ENCODE measurements around the gene SELENOI.
"Not testable (repeated sequence)": the region's sequence is repeated elsewhere in the genome, so short reads cannot be mapped to it uniquely, and the experiment has no call there.

SELENOI gene

DNA sequence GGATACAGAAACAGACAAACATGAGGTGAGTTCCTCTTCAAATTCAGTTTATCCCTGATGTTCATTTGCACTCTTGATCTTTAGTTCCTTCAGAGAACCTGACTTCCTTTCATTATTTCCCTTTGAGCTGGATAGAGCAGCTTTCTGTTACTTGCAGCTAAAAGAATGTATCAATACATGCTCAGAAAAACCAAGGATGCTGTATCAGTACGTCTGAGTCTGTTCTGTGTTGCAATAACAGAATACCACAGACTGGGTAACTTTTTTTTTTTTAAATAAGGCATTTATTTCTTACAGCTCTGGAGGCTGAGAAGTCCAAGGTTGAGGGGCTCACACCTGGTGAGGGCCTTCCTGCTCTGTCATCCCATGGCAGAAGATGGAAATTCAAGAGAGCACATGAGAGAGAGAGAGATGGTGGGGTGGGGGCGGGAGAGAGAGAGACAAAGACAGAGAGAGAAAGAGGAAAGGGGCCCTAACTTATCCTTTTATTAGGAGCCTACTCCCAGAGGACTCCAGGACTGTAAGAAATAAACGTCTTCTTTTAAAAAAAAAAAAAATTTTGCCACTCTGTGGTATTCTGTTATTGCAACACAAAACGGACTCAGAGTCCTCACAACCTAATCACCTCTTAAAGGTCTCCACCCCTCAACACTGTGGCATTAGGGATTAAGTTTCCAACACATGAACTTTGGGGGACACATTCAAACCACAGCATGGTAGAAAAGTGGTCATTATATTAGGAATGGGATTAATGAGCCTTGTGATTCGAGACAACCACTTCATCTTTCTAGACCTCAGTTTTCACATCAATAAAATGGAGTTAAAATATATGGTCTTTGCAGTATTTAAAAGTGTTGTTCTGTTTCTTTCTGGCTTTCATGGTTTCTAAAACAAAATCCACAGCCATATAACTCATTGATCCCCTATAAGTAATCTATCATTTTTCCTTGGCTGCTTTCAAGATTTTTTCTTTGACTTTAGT lies 18.4 kb upstream of the SELENOI start:
- DNase-seq: no peak

DNA sequence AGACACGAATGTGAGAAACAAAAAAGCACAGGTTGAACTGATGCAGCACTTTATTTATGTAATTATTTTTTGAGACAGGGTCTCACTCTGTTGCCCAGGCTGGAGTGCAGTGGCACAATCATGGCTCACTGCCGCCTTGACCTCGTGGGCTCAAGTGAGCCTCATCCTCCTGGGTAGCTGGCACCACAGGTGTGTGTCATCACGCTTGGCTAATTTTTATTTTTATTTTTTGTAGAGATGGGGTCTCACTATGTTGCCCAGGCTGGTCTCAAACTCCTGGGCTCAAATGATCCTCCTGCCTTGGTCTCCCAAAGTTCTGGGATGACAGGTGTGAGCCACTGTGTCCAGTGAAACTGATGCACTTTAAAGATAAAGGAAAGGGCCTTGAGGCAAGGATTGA lies 16.9 kb upstream of the SELENOI start:
- DNase-seq: not testable (repeated sequence)

DNA sequence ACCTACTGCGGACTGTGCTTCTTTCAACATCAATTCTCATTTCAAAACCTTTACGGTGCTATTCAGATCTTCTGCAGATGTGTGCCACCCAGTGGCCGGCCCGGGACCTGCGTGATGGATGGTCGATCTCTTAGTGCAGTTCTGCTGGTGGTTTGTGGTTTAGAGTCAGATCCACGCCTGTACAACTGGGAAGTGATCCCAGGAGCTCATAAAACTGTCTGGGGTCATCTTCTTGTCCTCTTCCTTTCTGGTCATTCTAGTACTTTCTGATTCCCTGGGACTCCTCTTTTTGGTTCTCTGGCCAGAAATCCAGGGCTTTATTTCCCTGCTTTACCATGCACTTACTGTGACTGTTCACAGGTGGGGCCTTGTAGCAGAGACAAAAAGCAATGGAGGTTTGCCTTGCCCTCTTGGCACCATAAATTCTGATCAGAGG lies 15.8 kb upstream of the SELENOI start:
- peak; percentile 91 for DNase-seq

DNA sequence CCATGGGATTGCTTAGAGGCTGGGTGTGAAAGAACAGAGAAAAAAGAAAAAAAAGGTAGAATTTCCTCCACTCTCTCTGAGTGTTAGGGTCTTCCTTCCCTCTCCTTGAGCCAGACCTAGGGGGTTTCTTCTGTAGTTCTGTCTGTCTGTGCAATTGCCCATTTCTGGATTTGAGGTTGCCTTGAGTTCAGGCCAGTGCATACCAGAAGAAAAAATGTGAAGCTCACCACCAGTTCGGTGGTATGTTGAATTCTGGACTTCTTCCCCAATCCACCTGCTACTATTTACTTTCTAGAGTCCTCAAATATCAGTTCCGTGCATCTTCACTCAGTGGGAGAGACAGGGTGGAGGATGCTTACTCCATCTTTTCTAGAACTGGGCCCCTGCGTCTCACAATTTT lies 15.3 kb upstream of the SELENOI start:
- no peak for DNase-seq

DNA sequence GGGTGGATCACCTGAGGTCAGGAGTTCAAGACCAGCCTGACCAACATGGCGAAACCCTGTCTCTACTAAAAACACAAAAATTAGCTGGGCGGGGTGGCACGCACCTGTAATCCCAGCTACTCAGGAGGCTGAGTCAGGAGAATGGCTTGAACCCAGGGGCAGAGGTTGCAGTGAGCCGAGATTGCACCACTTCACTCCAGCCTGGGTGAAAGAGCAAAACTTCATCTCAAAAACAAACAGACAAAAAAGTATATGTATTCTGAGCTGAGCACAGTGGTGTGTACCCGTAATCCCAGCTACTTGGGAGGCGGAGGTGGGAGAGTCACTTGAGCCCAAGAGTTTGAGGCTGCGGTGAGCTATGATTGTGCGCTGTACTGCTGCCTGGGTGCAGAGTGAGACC lies 14.6 kb upstream of the SELENOI start:
- not testable (repeated sequence) for DNase-seq

DNA sequence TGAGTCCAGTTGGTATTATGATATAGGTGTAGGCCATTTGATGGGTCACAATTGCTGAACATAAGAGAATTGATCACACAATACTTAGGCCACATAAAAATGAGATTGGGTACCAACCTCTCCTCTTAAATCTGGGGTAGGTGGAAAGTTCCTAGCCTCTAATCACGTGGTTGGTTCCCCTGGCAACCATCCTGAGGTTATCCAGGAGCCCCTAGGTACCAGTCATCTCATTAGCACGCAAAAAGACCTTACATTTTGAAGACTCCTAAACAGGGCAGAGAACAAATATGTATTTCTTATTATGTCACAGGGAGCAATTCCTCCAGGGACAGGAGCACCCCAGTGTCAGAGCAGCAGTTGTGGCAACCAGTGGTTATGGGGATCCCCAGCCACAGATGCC lies 12.7 kb upstream of the SELENOI start:
- DNase-seq: no peak

DNA sequence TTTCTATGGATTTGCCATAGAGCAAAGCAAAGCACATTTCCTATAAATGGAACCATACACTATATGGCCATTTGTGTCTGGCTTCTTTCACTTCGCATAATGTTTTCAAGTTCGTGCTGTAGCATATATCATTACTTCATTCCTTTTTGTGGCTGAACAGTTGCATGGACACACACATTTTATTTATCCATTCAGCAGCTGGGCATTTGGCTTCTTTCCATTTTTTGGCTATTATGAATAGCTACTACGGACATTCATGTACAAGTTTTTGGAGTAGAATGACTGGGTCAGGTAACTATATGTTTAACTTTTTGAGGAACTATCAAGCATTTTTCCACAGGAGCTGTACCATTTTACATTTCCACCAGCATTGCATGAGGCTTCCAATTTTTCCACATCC lies 10.7 kb upstream of the SELENOI start:
- no peak for DNase-seq

DNA sequence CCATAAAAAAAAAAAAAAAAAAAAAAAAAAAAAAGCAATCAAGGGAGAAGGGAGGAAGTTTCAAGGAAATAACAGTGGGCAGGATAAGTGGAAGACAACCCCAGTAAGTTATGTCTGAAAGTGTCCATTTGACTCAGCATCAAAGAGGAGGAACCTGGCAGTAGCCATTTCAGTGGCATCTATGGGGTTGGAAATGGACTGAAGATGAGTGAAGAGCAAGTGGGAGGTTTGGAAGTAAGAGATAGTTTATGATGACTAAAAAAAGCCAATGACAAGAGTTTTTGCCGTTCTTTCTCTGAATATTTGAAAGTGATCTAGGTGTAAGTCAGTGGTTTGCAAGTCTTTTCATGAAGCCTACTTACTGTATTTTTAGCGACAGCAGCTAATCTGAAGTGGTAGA lies 9.2 kb upstream of the SELENOI start:
- no peak for DNase-seq

DNA sequence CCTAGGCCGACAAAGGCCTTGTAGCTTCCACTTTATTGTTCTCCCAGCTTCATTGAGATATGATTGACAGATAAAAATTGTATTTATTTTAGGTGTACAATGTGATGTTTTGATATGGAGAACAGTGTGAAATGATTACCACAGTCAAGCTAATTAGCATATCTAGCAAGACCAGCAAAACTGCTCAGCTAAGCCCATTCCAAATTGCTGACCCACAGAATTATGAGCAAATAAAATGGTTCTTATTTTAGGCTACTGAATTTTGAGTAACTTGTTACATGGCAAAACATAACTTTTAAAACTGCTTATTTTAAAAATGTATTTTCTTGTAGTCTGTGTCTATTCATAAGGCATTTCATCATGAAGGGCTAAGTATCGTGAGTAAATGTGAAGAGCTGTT lies 8.6 kb upstream of the SELENOI start:
- no peak for DNase-seq

DNA sequence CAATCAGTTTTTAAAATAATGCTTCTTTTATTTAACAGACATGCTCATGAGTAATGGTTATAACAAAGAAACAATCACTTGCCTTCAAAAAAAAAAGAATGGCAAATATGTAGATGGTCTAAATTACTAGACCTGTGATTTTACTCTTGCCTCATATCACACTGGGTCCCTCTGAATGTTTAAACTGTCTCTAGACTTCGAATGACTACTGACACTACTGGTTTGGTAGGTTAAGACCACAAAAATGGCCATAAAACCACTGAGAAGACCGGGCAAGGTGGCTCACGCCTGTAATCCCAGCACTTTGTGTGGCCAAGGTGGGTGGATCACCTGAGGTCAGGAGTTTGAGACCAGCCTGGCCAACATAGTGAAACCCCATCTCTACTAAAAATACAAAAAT lies 5.1 kb upstream of the SELENOI start:
- DNase-seq: no peak

DNA sequence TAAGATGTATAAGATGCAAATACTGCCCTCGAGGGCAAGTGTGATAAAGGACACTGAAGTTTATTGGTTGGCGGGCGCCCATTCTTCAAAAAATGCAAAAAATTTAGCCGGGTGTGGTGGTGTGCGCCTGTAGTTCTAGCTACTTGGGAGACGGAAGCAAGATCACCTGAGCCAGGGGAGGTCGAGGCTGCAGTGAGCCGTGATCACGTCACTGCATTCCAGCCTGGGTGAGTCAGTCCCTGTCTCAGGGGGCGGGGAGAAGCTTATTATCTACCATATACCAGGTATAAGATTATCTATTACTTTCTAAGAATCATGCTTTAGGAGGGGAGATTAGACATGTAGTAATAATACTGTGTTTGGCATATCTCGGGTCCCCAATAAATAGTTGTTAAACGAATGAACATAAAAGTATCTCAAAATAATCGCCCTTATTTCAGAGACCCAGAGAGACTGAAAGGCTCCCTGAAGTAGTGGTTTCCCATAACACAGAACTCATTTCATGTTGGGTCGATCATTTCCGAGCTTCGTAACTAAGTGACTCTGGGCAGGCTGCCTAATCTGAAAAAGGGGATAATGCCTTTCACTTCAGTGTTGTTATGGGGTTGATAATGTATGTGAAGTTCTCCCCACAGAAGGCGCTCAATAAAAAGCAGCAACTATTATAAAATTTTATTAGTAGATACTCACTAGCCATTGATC lies 1.2 kb upstream of the SELENOI start:
- DNase-seq: peak; percentile 53

DNA sequence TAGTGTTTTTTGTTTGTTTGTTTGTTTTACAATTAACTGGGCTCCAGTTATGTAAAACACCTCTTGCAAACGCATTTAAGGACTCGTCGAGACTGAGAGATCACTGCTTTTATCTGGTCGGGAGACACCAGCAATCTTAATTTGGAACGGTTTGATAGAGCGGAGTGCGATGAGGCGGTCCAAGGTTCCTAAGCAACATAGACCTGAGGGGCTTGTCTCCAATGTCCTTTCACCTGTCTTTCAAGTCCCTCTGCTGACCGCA lies 729 bp upstream of the SELENOI start:
- DNase-seq: no peak

DNA sequence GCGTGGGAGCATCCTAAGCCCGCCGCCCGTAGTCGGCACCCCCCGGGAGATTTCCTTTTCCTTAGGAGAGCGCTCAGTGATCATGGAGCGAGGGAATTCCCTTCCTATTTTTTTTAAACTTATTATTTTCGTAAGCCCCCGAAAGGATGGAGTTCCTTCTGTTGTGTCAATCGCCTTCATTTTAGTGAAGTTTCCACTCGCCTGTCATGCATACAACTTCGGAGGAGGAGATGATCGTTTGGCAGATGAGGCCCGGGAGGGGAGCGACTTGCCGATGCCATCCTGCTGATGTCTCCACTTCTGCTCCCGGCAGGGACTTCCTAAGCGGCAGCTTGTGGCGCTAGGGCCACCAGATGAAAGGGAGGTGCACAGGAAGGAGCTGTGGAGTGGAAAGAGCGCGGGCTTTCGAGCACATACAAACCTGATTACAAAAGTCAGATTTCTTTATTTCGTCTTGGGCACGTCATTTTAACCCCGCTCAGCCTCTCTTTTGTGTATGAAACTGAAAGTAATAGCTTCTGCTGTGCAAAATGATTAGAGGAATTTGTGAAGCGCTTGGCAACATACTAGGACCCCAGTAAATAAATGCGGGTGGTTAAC lies 611 bp downstream of the SELENOI start, which contains the start of gene ADGRF3:
TSS of gene ADGRF3 (minus strand) at position 336 of the 600 bp plus-strand sequence. CDS start 555 bp downstream, outside the sequence.
- peak; percentile 77 for DNase-seq

DNA sequence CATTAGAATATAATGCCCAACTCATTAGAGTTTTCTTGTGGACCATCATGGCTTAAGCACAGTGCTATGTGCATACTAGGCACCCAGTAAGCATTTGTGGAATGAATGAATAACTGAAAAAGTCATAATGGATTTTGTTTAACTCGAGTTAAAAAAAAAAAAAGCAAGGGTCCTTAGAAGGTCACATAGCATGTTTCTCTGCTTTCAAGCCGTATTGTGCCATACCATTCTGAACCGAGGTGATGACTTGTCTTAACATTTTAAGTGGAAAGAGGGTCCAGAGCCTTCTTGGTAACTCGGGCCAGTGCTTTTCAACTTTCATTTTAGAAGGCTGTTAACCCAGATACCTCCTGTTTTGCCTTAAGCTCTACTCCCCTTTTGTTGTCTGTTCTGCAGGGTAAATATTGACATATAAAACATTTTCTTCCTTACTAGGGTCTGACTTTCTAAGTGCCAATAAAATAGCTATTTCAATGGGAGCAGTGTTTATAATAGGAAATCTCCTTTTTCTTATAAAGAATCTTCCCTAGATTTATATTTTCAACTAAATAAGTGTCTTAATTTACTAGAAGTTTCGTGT lies 1.4 kb downstream of the SELENOI start:
- DNase-seq: no peak

DNA sequence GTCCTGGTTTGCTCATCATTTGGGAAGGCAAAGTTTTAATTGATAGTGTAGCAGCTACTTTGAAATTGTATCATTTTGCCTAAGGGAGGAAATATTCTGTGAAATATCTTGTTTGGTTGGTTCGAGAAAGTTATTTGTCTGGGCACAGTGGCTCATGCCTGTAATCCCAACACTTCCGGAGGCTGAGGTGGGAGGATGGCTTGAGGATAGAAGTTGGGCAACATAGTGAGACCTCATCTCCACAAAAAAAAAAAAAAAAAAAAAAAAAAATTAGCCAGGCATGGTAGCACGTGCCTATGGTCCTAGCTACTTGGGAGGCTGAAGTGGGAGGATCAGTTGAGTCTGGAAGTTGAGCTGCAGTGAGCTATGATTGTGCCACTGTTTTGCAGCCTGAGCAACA lies 3.7 kb downstream of the SELENOI start:
- no peak for DNase-seq

DNA sequence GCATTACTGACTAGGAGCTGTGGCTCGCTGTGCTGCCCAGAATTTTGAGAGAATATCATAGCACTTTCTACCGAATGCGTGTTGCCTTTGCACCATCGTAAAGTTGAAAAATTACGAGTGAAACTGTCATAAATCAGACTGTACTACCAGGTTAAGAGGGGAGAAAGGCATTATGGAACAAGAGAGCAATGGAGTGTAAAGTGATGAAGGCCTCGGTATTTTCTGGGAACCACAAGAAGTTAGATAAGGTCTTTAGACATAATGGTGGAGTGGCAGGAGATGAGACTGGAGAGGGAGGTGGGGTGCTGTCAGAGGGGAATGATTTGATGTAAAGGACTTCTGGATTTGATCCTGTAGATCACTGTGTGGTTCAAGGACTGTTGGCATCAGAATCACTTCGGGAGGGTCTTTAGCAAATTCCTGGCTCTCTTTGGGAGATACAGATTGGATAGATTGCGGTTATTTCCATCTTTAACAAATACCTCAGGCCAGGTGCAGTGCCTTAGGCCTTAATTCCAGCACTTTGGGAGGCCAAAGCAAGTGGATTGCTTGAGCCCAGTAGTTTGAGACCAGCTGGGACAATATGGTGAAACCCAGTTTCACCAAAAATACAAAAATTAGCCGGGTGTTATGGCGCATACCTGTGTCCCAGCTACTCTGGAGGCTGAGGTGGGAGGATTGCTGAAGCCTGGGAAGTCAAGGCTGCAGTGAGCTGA lies 5.6 kb downstream of the SELENOI start:
- no peak for DNase-seq

DNA sequence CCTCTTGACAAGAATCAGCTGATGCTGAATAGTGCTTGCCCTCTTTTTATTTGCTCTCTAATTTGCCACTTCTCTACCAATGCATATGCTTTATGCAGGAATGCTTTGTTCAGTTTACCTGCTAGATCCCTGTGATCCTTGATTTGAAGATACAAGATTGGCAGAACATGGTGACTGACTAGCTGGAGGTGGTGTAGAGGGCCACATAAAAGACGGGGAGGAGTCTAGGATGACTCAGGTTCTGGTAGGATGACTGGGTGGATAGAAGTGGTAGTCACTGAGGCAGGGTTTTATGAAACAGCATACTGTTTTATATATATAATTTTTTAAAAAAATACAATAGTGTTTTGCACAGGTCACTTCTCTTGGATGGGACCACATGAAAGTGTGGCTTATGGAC lies 6.9 kb downstream of the SELENOI start:
- DNase-seq: peak; percentile 49

DNA sequence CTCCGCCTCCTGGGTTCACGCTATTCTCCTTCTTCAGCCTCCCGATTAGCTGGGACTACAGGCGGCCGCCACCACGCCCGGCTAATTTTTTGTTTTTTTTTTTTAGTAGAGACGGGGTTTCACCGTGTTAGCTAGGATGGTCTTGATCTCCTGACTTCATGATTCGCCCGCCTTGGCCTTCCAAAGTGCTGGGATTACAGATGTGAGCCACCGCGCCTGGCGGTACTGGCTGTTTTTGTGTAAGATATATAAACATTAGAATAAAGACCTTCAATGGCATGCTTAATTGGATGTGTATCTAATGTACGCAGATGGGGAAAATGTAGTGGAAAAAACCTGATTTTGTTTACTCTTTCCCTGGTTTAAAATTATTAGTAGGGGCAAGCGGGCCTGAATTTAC lies 8.5 kb downstream of the SELENOI start:
- DNase-seq: not testable (repeated sequence)

DNA sequence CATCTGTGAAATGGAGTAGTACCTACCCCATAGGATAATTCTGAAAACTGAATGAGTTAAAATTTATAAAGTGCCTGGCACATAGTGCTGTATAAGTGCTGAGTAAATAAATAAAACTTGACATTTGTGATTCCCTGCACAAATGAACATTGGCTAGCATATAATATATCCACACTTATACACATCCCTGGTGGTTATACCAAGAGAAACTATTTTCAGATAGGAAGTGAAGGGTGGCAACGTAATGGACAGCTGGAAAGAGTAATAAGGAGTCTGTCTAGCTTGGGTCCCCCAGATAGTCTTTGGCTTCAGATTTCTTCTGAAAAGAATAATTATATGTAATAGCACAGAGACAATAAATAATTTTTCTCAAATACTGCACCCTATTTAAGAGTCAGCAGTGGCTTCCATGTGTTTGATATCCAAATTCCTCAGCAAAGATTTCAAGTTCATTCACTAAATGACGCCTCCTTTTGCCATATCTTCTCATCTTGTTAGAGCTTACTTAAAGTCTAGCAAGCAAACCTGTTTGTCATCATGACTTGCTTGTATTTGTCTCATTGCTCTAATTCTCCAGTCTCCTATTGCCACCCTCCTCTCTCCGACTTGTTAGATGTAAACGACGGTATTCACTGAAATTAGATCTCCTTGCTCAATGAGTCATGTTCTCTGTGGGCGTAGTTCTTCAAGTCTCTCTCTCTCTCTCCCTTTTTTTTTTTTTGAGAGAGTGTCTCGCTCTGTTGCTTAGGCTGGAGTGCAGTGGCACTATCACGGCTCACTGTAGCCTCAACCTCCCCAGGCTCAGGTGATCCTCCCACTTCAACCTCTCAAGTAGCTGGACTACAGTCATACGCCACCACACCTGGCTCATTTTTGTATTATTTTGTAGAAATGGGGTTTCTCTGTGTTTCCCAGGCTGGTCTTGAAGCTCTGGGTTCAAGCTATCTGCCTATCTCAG lies 9.4 kb downstream of the SELENOI start:
- DNase-seq: no peak

DNA sequence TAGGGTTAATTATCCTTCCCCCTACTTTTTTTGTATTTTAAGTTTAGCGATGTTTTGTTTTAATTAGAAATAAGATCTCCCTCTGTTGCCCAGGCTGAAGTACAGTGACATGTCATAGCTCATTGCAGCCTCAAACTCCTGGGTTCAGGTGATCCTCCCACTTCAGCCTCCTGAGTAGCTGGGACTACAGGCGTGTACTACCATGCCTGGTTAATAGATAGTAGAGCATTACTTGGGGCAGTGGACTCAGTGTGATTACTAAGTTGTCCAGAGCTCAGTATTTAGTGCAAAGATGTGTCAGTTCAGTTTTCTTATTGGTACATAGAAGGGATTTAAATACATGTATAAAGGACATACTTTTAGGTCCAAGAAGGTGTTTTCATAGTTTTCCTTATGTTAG lies 10.2 kb downstream of the SELENOI start:
- DNase-seq: no peak

DNA sequence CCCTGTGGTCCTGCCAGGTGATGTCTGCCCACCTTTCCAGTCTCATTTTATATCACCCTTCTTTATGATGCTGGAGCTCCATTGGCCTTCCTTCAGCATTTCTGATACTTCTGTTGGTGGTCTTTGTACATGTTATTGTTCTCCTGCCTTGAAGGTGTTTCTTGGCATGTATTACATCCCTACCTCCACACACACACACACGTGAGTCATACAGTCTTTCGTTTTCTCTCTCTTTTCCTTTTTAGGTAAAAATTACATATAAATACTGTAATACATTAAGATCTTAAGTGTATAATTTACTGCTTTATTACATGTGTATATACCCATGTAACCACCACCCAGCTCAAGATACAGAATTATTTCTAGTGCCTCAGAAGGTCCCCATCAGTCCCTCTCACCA lies 10.8 kb downstream of the SELENOI start:
- DNase-seq: no peak
